Endothelial cell of umbilical vein (primary cell): ENCODE data around the gene COL9A1. TPM values are rescaled to one million over a fixed set of nuclear protein-coding genes. Genes with fewer than 3 reads are reported as not detected.
A peak's percentile ranks its signal among the peaks of the same experiment; 100 is the strongest.

ENCODE experiments used
- BruUV-seq: library from RNA; stranded (reverse); fragments of 400-500 nt; replicated peaks from 2 replicates; lab custom pipeline; 2021; lab: Mats Ljungman, UMichigan
- CTCF ChIA-PET: fragments of 300-600, 350-600 bp; sonication (Branson Sonifier 250); formaldehyde crosslinking; loops from one replicate; lab custom pipeline; 2021; ENCODE audit warnings: antibody characterized with exemption, inconsistent platforms; lab: Charles Lee
- POLR2A ChIA-PET: fragments of 300-600, 350-600 bp; sonication (Branson Sonifier 250); formaldehyde crosslinking; loops from one replicate; lab custom pipeline; 2021; ENCODE audit warnings: antibody characterized with exemption, inconsistent platforms; lab: Charles Lee
- DNase-seq: peaks from one replicate; pipeline ENCODE4 v3.0.0-alpha.2; 2011; ENCODE audit warnings: low read depth, low spot score
- FAIRE-seq: peaks from 2 replicates; lab custom pipeline; 2011; peaks lifted over from hg19 to GRCh38; lab: Jason Lieb, UNC
- H2AFZ ChIP-seq: 2 replicates; pipeline ENCODE4 v1.6.0; 2012; ENCODE audit warnings: low read depth, low read length, control low read depth, inconsistent platforms
- H3K27ac ChIP-seq: 2 replicates; pipeline ENCODE4 v1.5.1; 2011; ENCODE audit warnings: low read depth, mild to moderate bottlenecking, control low read depth, low read length, moderate library complexity; ENCODE audit not compliant: insufficient read depth
- H3K27me3 ChIP-seq, 2 experiments: 2 replicates each; pipeline versions ENCODE4 v1.6.0 to v1.6.1; 2011; ENCODE audit warnings: low read length in 2 of 2, mixed read lengths in 1 of 2; ENCODE audit not compliant: control insufficient read depth in 2 of 2, insufficient read depth in 2 of 2
- H3K36me3 ChIP-seq, 2 experiments: 2 replicates in 1 of 2; 3 replicates in 1 of 2; pipeline ENCODE4 v1.5.1; 2011; ENCODE audit warnings: low read length in 2 of 2, mild to moderate bottlenecking in 1 of 2, moderate library complexity in 1 of 2; ENCODE audit not compliant: control insufficient read depth in 2 of 2, insufficient read depth in 2 of 2; ENCODE audit errors: extremely low read depth in 1 of 2
- H3K4me1 ChIP-seq: 3 replicates; pipeline ENCODE4 v1.5.1; 2011; ENCODE audit warnings: mild to moderate bottlenecking, low read length; ENCODE audit not compliant: control insufficient read depth, insufficient read depth; ENCODE audit errors: extremely low read depth
- H3K4me2 ChIP-seq: 2 replicates; pipeline ENCODE4 v1.6.1; 2011; ENCODE audit warnings: low read length, control low read depth, mixed read lengths; ENCODE audit not compliant: insufficient read depth
- H3K4me3 ChIP-seq, 3 experiments: fragments of 200-600 bp in 1 of 3; sonication (generic), shearing (Covaris generic) in 1 of 3; replicated peaks in 1 of 3; 2 replicates each; pipeline ENCODE4 v1.5.1; 2011 to 2016; ENCODE audit warnings: control low read depth in 3 of 3, low read length in 3 of 3, mild to moderate bottlenecking in 2 of 3, inconsistent platforms in 1 of 3, low read depth in 1 of 3, moderate library complexity in 1 of 3; ENCODE audit not compliant: insufficient read depth in 1 of 3
- H3K79me2 ChIP-seq: 2 replicates; pipeline ENCODE4 v1.6.0; 2012; ENCODE audit warnings: low read length, inconsistent platforms; ENCODE audit not compliant: control insufficient read depth, insufficient read depth
- H3K9ac ChIP-seq: replicated peaks from 2 replicates; pipeline ENCODE3; 2011; ENCODE audit warnings: low read length, control low read depth; ENCODE audit not compliant: insufficient read depth; ENCODE audit errors: extremely low read depth
- H3K9me1 ChIP-seq: replicated peaks from 3 replicates; pipeline ENCODE4 v1.6.0; 2011; ENCODE audit warnings: mild to moderate bottlenecking, low read length; ENCODE audit not compliant: control insufficient read depth, insufficient read depth; ENCODE audit errors: extremely low read depth
- H3K9me3 ChIP-seq: replicated peaks from 2 replicates; pipeline ENCODE4 v1.5.1; 2012; ENCODE audit warnings: low read length, inconsistent platforms; ENCODE audit not compliant: control insufficient read depth, insufficient read depth
- H4K20me1 ChIP-seq: replicated peaks from 2 replicates; pipeline ENCODE3; 2011; ENCODE audit warnings: mild to moderate bottlenecking, low read length; ENCODE audit not compliant: control insufficient read depth, insufficient read depth; ENCODE audit errors: extremely low read depth
- FOS ChIP-seq: IDR thresholded peaks from 2 replicates; pipeline ENCODE4 v1.6.1; 2011; ENCODE audit warnings: mild to moderate bottlenecking, low read length, moderate library complexity, borderline replicate concordance; ENCODE audit not compliant: insufficient read depth
- GATA2 ChIP-seq: IDR thresholded peaks from 2 replicates; pipeline ENCODE4 v1.7.0; 2011; ENCODE audit warnings: low read depth, mild to moderate bottlenecking, moderate library complexity, mixed read lengths, low read length; ENCODE audit not compliant: insufficient read length, insufficient read depth
- JUN ChIP-seq: IDR thresholded peaks from 2 replicates; pipeline ENCODE4 v1.6.1; 2011; ENCODE audit warnings: borderline replicate concordance, low read depth; ENCODE audit not compliant: insufficient read length, insufficient read depth
- MAX ChIP-seq: IDR thresholded peaks from 2 replicates; pipeline ENCODE4 v1.6.1; 2011; ENCODE audit not compliant: insufficient read depth, insufficient read length
- MYC ChIP-seq: IDR thresholded peaks from one replicate; pipeline ENCODE4 v1.6.1; 2011; ENCODE audit warnings: mild to moderate bottlenecking, low read depth, low read length
- POLR2A ChIP-seq: IDR thresholded peaks from 2 replicates; pipeline ENCODE4 v1.6.1; 2012; ENCODE audit warnings: low read depth, mild to moderate bottlenecking, control low read depth, low read length
- POLR2AphosphoS5 ChIP-seq: IDR thresholded peaks from 2 replicates; pipeline ENCODE4 v1.6.1; 2012; ENCODE audit warnings: low read depth, mild to moderate bottlenecking, control low read depth, low read length, moderate library complexity; ENCODE audit not compliant: insufficient read depth
- dilution Hi-C: fragments of 300-500 bp; cut with MboI; formaldehyde crosslinking; loops from one replicate; pipeline ENCODE4 v1.15.0; 2019; ENCODE audit warnings: low sequenced_read_pairs; ENCODE audit not compliant: extremely low pct_ligation_motif_present
- intact Hi-C: fragments of 100-400 bp; cut with micrococcal nuclease; formaldehyde crosslinking; loops from one replicate; pipeline ENCODE4 v1.10.0; 2022
- polyA plus RNA-seq, 4 experiments: library from polyadenylated mRNA; depleted of rRNA in 3 of 4; stranded (reverse) in 3 of 4; unstranded in 1 of 4; fragments of >200 nt; gene quantifications; 2 replicates each; pipeline versions ENCODE4 v1.2.1 to v1.2.3, GENCODE V29; 2011 to 2012; ENCODE audit warnings: missing spikeins in 1 of 4
- total RNA-seq: library from RNA; stranded (reverse); gene quantifications from 2 replicates; pipeline ENCODE4 v1.2.3, GENCODE V29; 2021

The COL9A1 gene
- total and polyA plus RNA-seq, 2 donors (not counting 3 experiments of a cell fraction or from before 2014, with no cell fraction given) = not detected

- Histone ChIP-seq H3K4me1 (no peaks in the 10 kb centered on the region), H3K36me3 (no peaks in the 10 kb centered on the region), H3K9ac (no peak overlapping the region), H3K4me2 (no peak overlapping the region), H4K20me1 (no peaks in the 10 kb centered on the region), H2AFZ (no peak overlapping the region), H3K9me3 (no peaks in the 10 kb centered on the region), H3K4me3 (no peak overlapping the region), H3K9me1 (no peaks in the 10 kb centered on the region), H3K27ac (no peak overlapping the region), H3K79me2 (no peaks in the 10 kb centered on the region), H3K27me3 (no peaks in the 10 kb centered on the region)
- DNase-seq (no peak), FAIRE-seq (no peak)
- intact Hi-C loops (loop anchor here (2.0 to 10.0 kb wide), 4 partner anchors 467 to 793 kb away; partner anchors contain the start of gene B3GAT2), dilution Hi-C loops (no loop called here)
- POLR2A ChIA-PET = no interaction called here
- TF ChIP-seq JUN = peak; percentile 39
- no peak for TF ChIP-seq MYC
- no TSS peak for BruUV-seq
- CTCF ChIA-PET = interaction anchor here (1.2 to 3.5 kb wide), 10 partner anchors 8 to 736 kb away, joined by 3 to 73 read pairs (median 20); no protein-coding TSS in a partner anchor
Measured at GRCh38 chr6:70219943-70220613, 82.8 kb downstream of the COL9A1 start.

- no TSS peak for BruUV-seq
- no peaks in the 10 kb centered on the region for H3K36me3 ChIP-seq
- TF ChIP-seq JUN (no peak), MAX (no peak), GATA2 (no peak), MYC (no peak), POLR2A (no peak), FOS (no peak), POLR2AphosphoS5 (no peak)
- intact Hi-C loops (no loop called here), dilution Hi-C loops (no loop called here)
- no peak overlapping the region for H3K27ac ChIP-seq
- no peaks in the 10 kb centered on the region for H3K9me1 ChIP-seq
- no peak overlapping the region for H2AFZ ChIP-seq
- H3K27me3 ChIP-seq = no peaks in the 10 kb centered on the region
- H4K20me1 ChIP-seq = no peaks in the 10 kb centered on the region
- no peak for DNase-seq
- FAIRE-seq = no peak
- no peaks in the 10 kb centered on the region for H3K9me3 ChIP-seq
- ChIA-PET POLR2A (no interaction called here), CTCF (no interaction called here)
- no peaks in the 10 kb centered on the region for H3K79me2 ChIP-seq
- H3K4me2 ChIP-seq = no peak overlapping the region
- H3K4me1 ChIP-seq = no peaks in the 10 kb centered on the region
- H3K9ac ChIP-seq = no peak overlapping the region
- no peak overlapping the region for H3K4me3 ChIP-seq
Measured at GRCh38 chr6:70216767-70217166, 86.1 kb downstream of the COL9A1 start.
